K562 (cell line): ENCODE data around the gene AKAP12. TPM values are rescaled to one million over a fixed set of nuclear protein-coding genes. Genes with fewer than 3 reads are reported as not detected.

Source experiments
- ATAC-seq: fragments of 200-7000 bp; cut with Tn5 transposase; 3 replicates; pipeline ENCODE4 v1.9.1; 2020; ENCODE audit warnings: moderate library complexity
- BruUV-seq: library from RNA; stranded (reverse); fragments of 400-500 nt; replicated peaks from 2 replicates; lab custom pipeline; 2021; lab: Mats Ljungman, UMichigan
- CTCF ChIA-PET: fragments of 300-600 bp; formaldehyde crosslinking; extraction: SDS; loops from one replicate; lab custom pipeline; 2021; ENCODE audit warnings: low intra/inter-chr PET ratio; lab: Yijun Ruan, JAX
- POLR2A ChIA-PET: fragments of 300-600, 350-650 bp; sonication (Branson Sonifier 250); formaldehyde crosslinking; extraction: SDS; loops from one replicate; lab custom pipeline; 2021; ENCODE audit warnings: antibody characterized with exemption, inconsistent platforms; lab: Yijun Ruan, JAX
- DNase-seq, 4 experiments: peaks; one replicate each; pipeline versions ENCODE4 v3.0.0 to v3.0.0-alpha.2; 2011 to 2018; ENCODE audit warnings: low spot score in 3 of 4, mixed read lengths in 3 of 4; ENCODE audit errors: extremely low read depth in 1 of 4
- FAIRE-seq: peaks from 2 replicates; lab custom pipeline; 2011; peaks lifted over from hg19 to GRCh38; lab: Jason Lieb, UNC
- H2AFZ ChIP-seq: 2 replicates; pipeline ENCODE4 v1.6.0; 2011; ENCODE audit warnings: low read depth, low read length, control low read depth, inconsistent platforms
- H3K27ac ChIP-seq: fragments of 200-600 bp; 3 replicates; pipeline ENCODE4 v1.8.0; 2011; ENCODE audit warnings: low read depth, mild to moderate bottlenecking, control low read depth, inconsistent platforms, low read length, moderate library complexity, mixed read lengths; ENCODE audit errors: extremely low read depth
- H3K27me3 ChIP-seq, 2 experiments: fragments of 300-600 bp in 1 of 2; 2 replicates in 1 of 2; 3 replicates in 1 of 2; pipeline versions ENCODE4 v1.6.0 to v1.8.0; 2011; ENCODE audit warnings: inconsistent platforms in 2 of 2, low read length in 2 of 2, mild to moderate bottlenecking in 1 of 2, mixed read lengths in 1 of 2, moderate library complexity in 1 of 2; ENCODE audit not compliant: control insufficient read depth in 2 of 2, insufficient read depth in 2 of 2
- H3K36me3 ChIP-seq: fragments of 300-600 bp; 3 replicates; pipeline ENCODE4 v1.8.0; 2011; ENCODE audit warnings: mild to moderate bottlenecking, low read length, inconsistent platforms; ENCODE audit not compliant: control insufficient read depth, insufficient read depth
- H3K4me1 ChIP-seq, 2 experiments: fragments of 200-600 bp in 1 of 2; replicated peaks in 1 of 2; 2 replicates in 1 of 2; 3 replicates in 1 of 2; pipeline versions ENCODE4 v1.5.1 to v1.8.0; 2011; ENCODE audit warnings: inconsistent platforms in 2 of 2, low read length in 2 of 2, mild to moderate bottlenecking in 1 of 2, mixed read lengths in 1 of 2, moderate library complexity in 1 of 2; ENCODE audit not compliant: control insufficient read depth in 2 of 2, insufficient read depth in 2 of 2
- H3K4me2 ChIP-seq: 2 replicates; pipeline ENCODE4 v1.6.1; 2011; ENCODE audit warnings: low read length, control low read depth, inconsistent platforms, mixed read lengths; ENCODE audit not compliant: insufficient read depth
- H3K4me3 ChIP-seq: fragments of 200-600 bp; sonication (generic), shearing (Covaris generic); 2 replicates; pipeline ENCODE4 v1.5.1; 2016; ENCODE audit warnings: control low read depth, inconsistent platforms
- H3K79me2 ChIP-seq: fragments of 200-600 bp; 3 replicates; pipeline ENCODE4 v1.8.0; 2011; ENCODE audit warnings: low read length, inconsistent platforms; ENCODE audit not compliant: control insufficient read depth, insufficient read depth
- H3K9ac ChIP-seq, 2 experiments: 2 replicates each; pipeline versions ENCODE4 v1.6.0 to v1.6.1; 2011; ENCODE audit warnings: low read depth in 2 of 2, low read length in 2 of 2, control low read depth in 1 of 2, inconsistent platforms in 1 of 2, mild to moderate bottlenecking in 1 of 2, mixed read lengths in 1 of 2; ENCODE audit not compliant: insufficient read depth in 1 of 2
- H3K9me1 ChIP-seq: one replicate; pipeline ENCODE4 v1.6.0; 2011; ENCODE audit warnings: inconsistent platforms, mild to moderate bottlenecking, low read length, moderate library complexity; ENCODE audit not compliant: control insufficient read depth, insufficient read depth
- H3K9me3 ChIP-seq: replicated peaks from 2 replicates; pipeline ENCODE4 v1.5.1; 2011; ENCODE audit warnings: low read depth, low read length, inconsistent platforms; ENCODE audit not compliant: control insufficient read depth, insufficient read depth
- H4K20me1 ChIP-seq: replicated peaks from 2 replicates; pipeline ENCODE4 v1.6.1; 2011; ENCODE audit warnings: low read length, inconsistent platforms, mixed read lengths; ENCODE audit not compliant: control insufficient read depth, insufficient read depth
- ATF6 ChIP-seq: sonication (generic); formaldehyde crosslinking; IDR thresholded peaks from 2 replicates; pipeline ENCODE4 v1.4.0; 2020; ENCODE audit warnings: mild to moderate bottlenecking, missing genetic modification reagents
- ATF7 ChIP-seq: fragments of 450-650 bp; IDR thresholded peaks from 2 replicates; pipeline ENCODE4 v1.7.1; 2014; ENCODE audit warnings: mild to moderate bottlenecking, moderate library complexity
- CBX2 ChIP-seq: fragments of 200-600 bp; sonication (generic); IDR thresholded peaks from one replicate; pipeline ENCODE4 v1.6.1; 2012; ENCODE audit warnings: mild to moderate bottlenecking, low read length, inconsistent platforms; ENCODE audit not compliant: insufficient read depth, poor library complexity, severe bottlenecking
- CEBPG ChIP-seq, 3 experiments: fragments of 200-800 bp in 1 of 3; sonication (Bioruptor generic) in 1 of 3; sonication (generic) in 1 of 3; formaldehyde crosslinking in 1 of 3; IDR thresholded peaks in 2 of 3; conservative IDR thresholded peaks in 1 of 3; 2 replicates each; pipeline versions ENCODE4 v1.6.1 to v1.8.0; 2016 to 2022; ENCODE audit warnings: missing compliant biosample characterization in 2 of 3, missing genetic modification characterization in 2 of 3, mild to moderate bottlenecking in 1 of 3, missing genetic modification reagents in 1 of 3
- DEAF1 ChIP-seq: fragments of 450-650 bp; formaldehyde crosslinking; IDR thresholded peaks from 2 replicates; pipeline ENCODE4 v1.4.0; 2020; ENCODE audit warnings: mild to moderate bottlenecking, moderate library complexity
- FOXA1 ChIP-seq: fragments of 450-650 bp; IDR thresholded peaks from 2 replicates; pipeline ENCODE4 v1.6.1; 2016; ENCODE audit warnings: mild to moderate bottlenecking, borderline replicate concordance
- HSF4 ChIP-seq: fragments of 250-450 bp; sonication (Bioruptor Pico); IDR thresholded peaks from 2 replicates; pipeline ENCODE4 v2.1.2; 2022; ENCODE audit warnings: mild to moderate bottlenecking, moderate library complexity, borderline replicate concordance
- MCM3 ChIP-seq: fragments of 450-650 bp; IDR thresholded peaks from 2 replicates; pipeline ENCODE4 v1.6.1; 2016
- MEIS2 ChIP-seq: fragments of 450-650 bp; IDR thresholded peaks from 2 replicates; pipeline ENCODE4 v1.6.1; 2014; ENCODE audit warnings: mild to moderate bottlenecking; ENCODE audit not compliant: partially characterized antibody
- MTA3 ChIP-seq: fragments of 450-650 bp; formaldehyde crosslinking; IDR thresholded peaks from 2 replicates; pipeline ENCODE4 v1.6.1; 2017; ENCODE audit warnings: mild to moderate bottlenecking, borderline replicate concordance
- MTF1 ChIP-seq: fragments of 250-450 bp; sonication (Bioruptor Pico); IDR thresholded peaks from 2 replicates; pipeline ENCODE4 v1.9.0; 2021; ENCODE audit warnings: moderate library complexity, mild to moderate bottlenecking, inconsistent platforms, borderline replicate concordance
- NFE2L1 ChIP-seq: fragments of 450-650 bp; IDR thresholded peaks from 2 replicates; pipeline ENCODE4 v1.6.1; 2016; ENCODE audit warnings: missing genetic modification characterization, low read depth, mild to moderate bottlenecking, missing compliant biosample characterization, moderate library complexity, borderline replicate concordance
- NFIC ChIP-seq: fragments of 450-650 bp; IDR thresholded peaks from 2 replicates; pipeline ENCODE4 v1.6.1; 2017; ENCODE audit warnings: mild to moderate bottlenecking, inconsistent platforms
- POLR2B ChIP-seq: fragments of 450-650 bp; IDR thresholded peaks from 2 replicates; pipeline ENCODE4 v1.6.1; 2018; ENCODE audit warnings: low read depth; ENCODE audit not compliant: partially characterized antibody
- POLR2G ChIP-seq: fragments of 200-400 bp; formaldehyde crosslinking; IDR thresholded peaks from 2 replicates; pipeline ENCODE4 v1.6.1; 2017; ENCODE audit warnings: low read depth, mild to moderate bottlenecking, antibody characterized with exemption, low read length, moderate library complexity
- PURB ChIP-seq: sonication (generic); formaldehyde crosslinking; IDR thresholded peaks from 2 replicates; pipeline ENCODE4 v1.9.0; 2021; ENCODE audit warnings: low read depth, mild to moderate bottlenecking, missing genetic modification reagents
- RBM25 ChIP-seq: fragments of 200-400 bp; formaldehyde crosslinking; IDR thresholded peaks from 2 replicates; pipeline ENCODE4 v1.6.1; 2018; ENCODE audit warnings: low read length, low read depth, moderate library complexity; ENCODE audit not compliant: severe bottlenecking
- STAG1 ChIP-seq: sonication (generic); formaldehyde crosslinking; IDR thresholded peaks from 2 replicates; pipeline ENCODE4 v1.5.0; 2020; ENCODE audit warnings: missing genetic modification reagents, borderline replicate concordance
- ZNF76 ChIP-seq: fragments of 250-450 bp; sonication (Bioruptor Pico); IDR thresholded peaks from 2 replicates; pipeline ENCODE4 v1.4.0; 2020; ENCODE audit warnings: mild to moderate bottlenecking, moderate library complexity, borderline replicate concordance
- WGBS: fragments of 100-300 bp; shearing (Covaris generic); methylation state at CpG from one replicate; pipeline ENCODE4 v1.1.6; 2016; ENCODE audit warnings: low coverage, mixed read lengths; ENCODE audit not compliant: insufficient coverage; ENCODE audit errors: missing lambda C conversion rate; 5-methylcytosine and 5-hydroxymethylcytosine counted together
- in situ Hi-C: fragments of 300-500 bp; cut with MboI; formaldehyde crosslinking; loops from 4 replicates; pipeline ENCODE4 v1.15.0; 2018; ENCODE audit warnings: inconsistent platforms, mixed read lengths
- intact Hi-C: fragments of 100-400 bp; cut with micrococcal nuclease; formaldehyde crosslinking; loops from 2 replicates; pipeline ENCODE4 v1.14.2; 2022
- polyA plus RNA-seq, 8 experiments: library from polyadenylated mRNA; depleted of rRNA in 4 of 8; stranded (reverse) in 5 of 8; unstranded in 3 of 8; fragments of >200 nt; fragmentation: Nextera tagmentation in 2 of 8; fragmentation: Illumina TruSeq in 1 of 8; extraction: Ambion mirVana in 2 of 8; extraction: Trizol in 1 of 8; gene quantifications; 2 replicates each; pipeline versions ENCODE4 v1.2.1 to v1.2.3, GENCODE V29; 2011 to 2014; ENCODE audit warnings: inconsistent platforms in 1 of 8, missing spikeins in 1 of 8
- total RNA-seq, 7 experiments: library from RNA; depleted of rRNA in 6 of 7; stranded (reverse); fragments of >200 nt in 6 of 7; fragmentation: Illumina TruSeq in 2 of 7; extraction: Trizol in 2 of 7; gene quantifications; 2 replicates each; pipeline versions ENCODE4 v1.2.1 to v1.2.3, GENCODE V29; 2011 to 2021; ENCODE audit warnings: low replicate concordance in 1 of 7

AKAP12 gene
- total and polyA plus RNA-seq, 9 of the 15 experiments (the other 6 are each of a cell fraction or from before 2014, with no cell fraction given) = 0.08 to 2.0 (median 0.62) TPM

GRCh38 chr6:151388997-151389617 lies 149.3 kb downstream of the AKAP12 start:
- Histone ChIP-seq H3K36me3 (peaks cover 31% of the 10 kb centered on the region), H3K27me3 (no peaks in the 10 kb centered on the region), H3K79me2 (peaks cover 84% of the 10 kb centered on the region), H3K4me3 (peak overlapping the region; percentile 93), H3K4me2 (peak overlapping the region; percentile 90), H4K20me1 (peaks cover 15% of the 10 kb centered on the region; the same call in 1 of the 2 replicates), H3K9ac (peak overlapping the region; percentile 95 to 98), H3K9me1 (no peaks in the 10 kb centered on the region), H3K4me1 (peaks cover 10 to 31% of the 10 kb centered on the region in 2 experiments; a peak in 4 of 5 replicates), H3K9me3 (no peaks in the 10 kb centered on the region), H2AFZ (peak overlapping the region; percentile 85), H3K27ac (peak overlapping the region; percentile 96)
- no peak for FAIRE-seq
- in situ Hi-C loops = no loop called here
- WGBS = 28% methylated on average over 12 of the region's 12 CpGs
- POLR2A ChIA-PET = interaction anchor here (0.7 to 3.0 kb wide), 11 partner anchors 11 to 1500 kb away, joined by 3 to 18 read pairs (median 4); partner anchors contain the start of gene RMND1
- CTCF ChIA-PET = no interaction called here
- DNase-seq = no peak
- TSS peak; percentile 54 for BruUV-seq
- ATAC-seq = no peak
- intact Hi-C loops = no loop called here
- TF ChIP-seq POLR2B (no peak), ZNF76 (CRISPR knock-in tag) (no peak), CEBPG (CRISPR knock-in tag; IDR thresholded peaks at IDR 0.05) (0 out of 2 replicates have a peak, but pooled peaks have one; percentile 13), CEBPG (tag; conservative IDR thresholded peaks at IDR 0.05 in 1 of 2, IDR thresholded peaks at IDR 0.05 in 1 of 2) (no peak), MTA3 (no peak), HSF4 (CRISPR knock-in tag) (no peak), STAG1 (no peak), MEIS2 (peak; percentile 5), NFIC (peak; percentile 35; the same call in 1 of the 2 replicates), CBX2 (no peak), MCM3 (no peak), DEAF1 (no peak), ATF6 (0 out of 2 replicates have a peak, but pooled peaks have one; percentile 8), FOXA1 (no peak), PURB (CRISPR knock-in tag) (no peak), NFE2L1 (no peak), ATF7 (no peak), POLR2G (no peak), MTF1 (CRISPR knock-in tag) (no peak), RBM25 (peak; percentile 16)
